Cardiac fibroblast (primary cell): ENCODE measurements around the gene ATG14.

Experiments
- DNase-seq, 2 donors: peaks; one replicate each; pipeline versions ENCODE4 v3.0.0 to v3.0.0-alpha.2; 2010; ENCODE audit warnings: low read depth in 2 of 2
- H3K4me3 ChIP-seq, 2 donors: replicated peaks in 1 of 2; 1 replicate in 1 of 2; 2 replicates in 1 of 2; pipeline ENCODE4 v1.5.1; 2011; ENCODE audit warnings: low read depth in 2 of 2, low read length in 2 of 2, mild to moderate bottlenecking in 2 of 2, moderate library complexity in 1 of 2
- TF ChIP-seq, protein P1 (sequence below): IDR thresholded peaks from one replicate; pipeline ENCODE4 v1.5.1; 2011; ENCODE audit warnings: low read depth, mild to moderate bottlenecking, low read length, inconsistent platforms

The ATG14 gene

DNA sequence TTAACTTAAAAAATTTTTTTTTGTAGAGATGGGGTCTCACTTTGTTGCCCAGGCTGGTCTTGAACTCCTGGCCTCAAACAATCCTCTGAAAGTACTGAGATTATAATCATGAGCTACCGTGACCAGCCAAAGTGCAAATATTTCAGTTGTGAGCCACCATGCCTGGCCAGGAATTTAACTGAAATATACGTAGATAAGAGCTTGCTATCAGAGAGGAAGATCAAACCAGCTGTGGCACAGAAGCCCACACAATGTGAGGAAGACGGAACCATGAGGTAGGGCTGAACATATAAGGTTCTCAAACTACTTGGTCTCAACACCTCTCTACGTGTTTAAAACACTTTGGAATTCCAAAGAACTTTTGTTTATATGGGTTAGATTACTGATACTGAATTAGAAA is 29.1 kb downstream of the ATG14 start:
- no peak overlapping the region for H3K4me3 ChIP-seq
- no peak for DNase-seq
- TF ChIP-seq, protein P1, sequence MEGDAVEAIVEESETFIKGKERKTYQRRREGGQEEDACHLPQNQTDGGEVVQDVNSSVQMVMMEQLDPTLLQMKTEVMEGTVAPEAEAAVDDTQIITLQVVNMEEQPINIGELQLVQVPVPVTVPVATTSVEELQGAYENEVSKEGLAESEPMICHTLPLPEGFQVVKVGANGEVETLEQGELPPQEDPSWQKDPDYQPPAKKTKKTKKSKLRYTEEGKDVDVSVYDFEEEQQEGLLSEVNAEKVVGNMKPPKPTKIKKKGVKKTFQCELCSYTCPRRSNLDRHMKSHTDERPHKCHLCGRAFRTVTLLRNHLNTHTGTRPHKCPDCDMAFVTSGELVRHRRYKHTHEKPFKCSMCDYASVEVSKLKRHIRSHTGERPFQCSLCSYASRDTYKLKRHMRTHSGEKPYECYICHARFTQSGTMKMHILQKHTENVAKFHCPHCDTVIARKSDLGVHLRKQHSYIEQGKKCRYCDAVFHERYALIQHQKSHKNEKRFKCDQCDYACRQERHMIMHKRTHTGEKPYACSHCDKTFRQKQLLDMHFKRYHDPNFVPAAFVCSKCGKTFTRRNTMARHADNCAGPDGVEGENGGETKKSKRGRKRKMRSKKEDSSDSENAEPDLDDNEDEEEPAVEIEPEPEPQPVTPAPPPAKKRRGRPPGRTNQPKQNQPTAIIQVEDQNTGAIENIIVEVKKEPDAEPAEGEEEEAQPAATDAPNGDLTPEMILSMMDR: no peak

DNA sequence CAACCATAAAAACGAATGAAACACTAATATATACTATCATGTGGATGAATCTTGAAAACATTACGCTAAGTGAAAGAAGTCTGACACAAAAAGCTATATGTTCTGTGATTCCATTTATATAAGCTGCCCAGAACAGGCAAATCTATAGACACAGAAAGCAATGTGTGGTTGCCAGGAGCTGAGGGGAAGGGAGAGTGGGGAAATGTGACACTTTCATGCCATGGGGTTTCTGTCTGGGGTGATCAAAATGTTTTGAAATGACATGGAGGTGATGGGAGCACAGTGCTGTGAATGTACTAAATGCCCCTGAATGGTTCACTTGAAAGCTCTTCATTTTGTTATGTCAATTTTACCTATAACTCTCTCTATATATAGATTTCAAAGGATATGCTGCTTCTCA is 30.1 kb downstream of the ATG14 start:
- H3K4me3 ChIP-seq: no peak overlapping the region
- DNase-seq: no peak
- TF ChIP-seq, protein P1: no peak

DNA sequence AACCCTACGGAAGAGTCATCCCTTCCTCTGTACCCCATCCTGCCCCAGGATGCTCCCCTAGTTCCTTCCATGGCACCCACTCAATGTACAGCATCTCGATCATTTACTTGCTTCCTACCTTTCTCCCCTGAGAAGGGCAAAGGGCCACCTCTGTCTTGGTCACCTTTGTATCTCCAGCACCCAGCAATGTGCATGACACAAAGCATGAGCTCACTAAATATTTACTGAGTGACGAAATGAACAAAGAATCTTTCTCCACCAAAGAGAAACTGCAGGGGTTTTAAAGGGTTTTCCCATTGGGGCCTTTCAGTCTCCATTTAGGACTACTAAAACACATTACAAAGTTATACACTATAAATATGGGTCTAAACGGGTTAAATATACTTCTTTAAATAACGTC is 30.6 kb downstream of the ATG14 start:
- no peak for DNase-seq
- TF ChIP-seq, protein P1: no peak
- no peak overlapping the region for H3K4me3 ChIP-seq

DNA sequence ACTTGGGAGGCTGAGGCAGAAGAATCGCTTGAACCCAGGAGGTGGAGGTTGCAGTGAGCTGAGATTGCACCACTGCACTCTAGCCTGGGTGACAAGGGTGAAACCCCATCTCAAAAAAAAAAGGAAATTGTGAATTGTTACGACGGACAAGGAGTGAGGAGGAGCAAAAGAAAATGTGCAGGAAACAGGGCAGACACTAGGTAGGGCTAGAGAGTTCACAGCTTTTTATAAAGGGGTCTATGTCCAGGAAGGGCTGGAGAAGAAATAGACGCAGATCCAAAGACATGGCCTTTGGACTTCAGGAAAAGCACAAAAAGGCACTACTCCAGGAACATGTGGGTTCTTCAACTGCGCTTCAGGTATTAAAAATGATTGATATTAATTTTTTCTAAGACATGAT is 34.4 kb downstream of the ATG14 start:
- TF ChIP-seq, protein P1: peak; percentile 1
- H3K4me3 ChIP-seq: no peak overlapping the region
- DNase-seq: no peak

DNA sequence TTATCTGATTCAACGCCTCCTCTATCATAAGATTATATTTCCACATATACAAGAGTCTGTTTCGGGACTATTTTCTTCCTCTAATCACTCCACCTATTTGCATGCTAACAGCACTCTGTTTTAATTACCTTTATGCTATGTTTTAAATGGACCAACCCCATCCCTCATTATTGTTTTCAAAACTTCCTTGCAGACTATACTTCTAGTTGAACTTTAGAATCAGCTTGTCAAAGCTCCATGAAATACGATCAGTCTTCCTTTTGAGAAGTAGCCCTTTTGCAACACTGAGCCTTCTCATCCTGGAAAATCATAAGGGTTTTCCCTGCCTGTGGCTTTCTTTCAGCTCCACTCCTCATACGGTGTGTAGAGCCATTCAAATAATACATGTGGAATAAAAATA is 36.9 kb downstream of the ATG14 start:
- DNase-seq: no peak
- H3K4me3 ChIP-seq: no peak overlapping the region
- TF ChIP-seq, protein P1: no peak

DNA sequence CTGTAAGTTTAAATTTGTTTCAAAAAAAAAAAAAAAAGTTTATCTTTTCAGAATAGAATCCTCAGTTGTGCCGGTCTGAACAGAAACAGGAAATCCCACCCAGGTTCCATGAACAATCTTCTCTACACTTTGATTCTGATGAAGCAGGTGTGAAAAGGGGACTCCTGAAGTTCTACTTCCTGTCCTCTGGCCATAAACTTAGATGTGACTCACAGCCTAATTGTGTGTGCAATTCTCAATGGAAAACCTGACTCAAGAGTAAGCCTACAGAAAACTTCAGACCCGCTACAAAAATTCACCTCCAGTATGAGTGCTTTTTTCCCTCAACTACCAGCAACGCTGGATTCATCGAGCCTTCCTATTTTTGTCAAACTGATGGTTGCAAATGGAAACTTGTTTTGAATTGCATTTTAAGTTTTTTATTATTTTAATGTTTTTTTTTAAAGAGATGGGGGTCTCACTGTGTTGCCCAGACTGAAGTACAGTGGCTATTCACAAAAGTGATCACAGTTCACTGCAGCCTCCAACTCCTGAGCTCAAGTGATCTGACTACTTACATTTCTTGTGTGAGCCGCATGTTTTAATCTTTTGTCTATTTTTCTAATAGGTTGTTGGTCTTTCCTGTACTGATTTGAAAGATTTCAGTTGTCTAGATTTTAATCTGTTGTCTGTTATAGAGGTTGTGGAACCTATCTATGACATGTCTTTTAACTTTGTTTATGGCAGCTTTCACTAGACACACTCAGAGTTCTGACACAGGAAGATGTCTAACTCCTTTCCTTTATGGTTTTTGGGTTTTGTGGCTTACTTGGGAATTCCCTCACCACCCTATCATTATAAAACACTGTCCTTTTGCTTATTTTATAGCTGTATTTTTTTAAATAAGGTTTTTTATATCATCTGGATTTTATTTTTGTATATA is 37.6 kb downstream of the ATG14 start:
- DNase-seq: peak; percentile 9 to 81
- TF ChIP-seq, protein P1: no peak

More for the DNA sequence above, 37.6 kb downstream of the ATG14 start:
- H3K4me3 ChIP-seq: no peak overlapping the region
